Measurements from ENCODE around the gene TTC9B.

- no peak for TF ChIP-seq POLR2A (IDR thresholded peaks at IDR 0.05)
- TF ChIP-seq CTCF (IDR thresholded peaks at IDR 0.05): no peak
- no peak for TF ChIP-seq POLR2AphosphoS5 (IDR thresholded peaks at IDR 0.05)
- TF ChIP-seq EP300 (IDR thresholded peaks at IDR 0.05): no peak
Measured at GRCh38 chr19:40204381-40204780, 13.8 kb downstream of the TTC9B start.

Data from stomach (tissue), 4 donors.